GM23338 (cell line): ENCODE results near the gene IZUMO1. TPM values are rescaled to one million over a fixed set of nuclear protein-coding genes. Genes with fewer than 3 reads are reported as not detected.

Experiments
- ATAC-seq: fragments of 200-7000 bp; cut with Tn5 transposase; 3 replicates; pipeline ENCODE4 v1.9.1; 2020
- DNase-seq: peaks from one replicate; pipeline ENCODE4 v3.0.0-alpha.2; 2015; ENCODE audit warnings: low spot score
- H2AFZ ChIP-seq: fragments of 200-600 bp; sonication (generic); 2 replicates; pipeline ENCODE4 v1.8.0; 2016; ENCODE audit warnings: antibody characterized with exemption, mild to moderate bottlenecking, moderate library complexity
- H3F3A ChIP-seq: fragments of 200-600 bp; sonication (generic); replicated peaks from 2 replicates; pipeline ENCODE4 v1.8.0; 2017; ENCODE audit warnings: antibody characterized with exemption, mixed run types, low read depth
- H3K27ac ChIP-seq: fragments of 200-600 bp; sonication (generic); 2 replicates; pipeline ENCODE4 v1.6.1; 2016; ENCODE audit warnings: low read depth
- H3K27me3 ChIP-seq: fragments of 200-600 bp; sonication (generic); 2 replicates; pipeline ENCODE4 v1.8.0; 2016; ENCODE audit warnings: mild to moderate bottlenecking, mixed run types, moderate library complexity; ENCODE audit not compliant: insufficient read depth
- H3K36me3 ChIP-seq: fragments of 200-600 bp; sonication (generic); 2 replicates; pipeline ENCODE4 v1.8.0; 2016; ENCODE audit warnings: mild to moderate bottlenecking; ENCODE audit not compliant: insufficient read depth
- H3K4me1 ChIP-seq: fragments of 200-600 bp; sonication (generic); 2 replicates; pipeline ENCODE4 v1.8.0; 2016; ENCODE audit warnings: mild to moderate bottlenecking, moderate library complexity; ENCODE audit not compliant: insufficient read depth
- H3K4me2 ChIP-seq: fragments of 200-600 bp; sonication (generic); 2 replicates; pipeline ENCODE4 v1.7.1; 2017; ENCODE audit warnings: mixed run types
- H3K4me3 ChIP-seq: fragments of 200-600 bp; sonication (generic); 2 replicates; pipeline ENCODE4 v1.6.1; 2016; ENCODE audit warnings: mixed run types
- H3K79me2 ChIP-seq: fragments of 200-600 bp; sonication (generic); replicated peaks from 2 replicates; pipeline ENCODE4 v1.8.0; 2017; ENCODE audit warnings: mild to moderate bottlenecking; ENCODE audit not compliant: insufficient read depth
- H3K9me2 ChIP-seq: fragments of 200-600 bp; sonication (generic); 2 replicates; pipeline ENCODE4 v1.8.0; 2017; ENCODE audit not compliant: insufficient read depth
- H4K20me1 ChIP-seq: fragments of 200-600 bp; sonication (generic); replicated peaks from 2 replicates; pipeline ENCODE4 v1.8.0; 2017; ENCODE audit warnings: mild to moderate bottlenecking; ENCODE audit not compliant: insufficient read depth
- H3K27ac Mint-ChIP-seq: 2 replicates; pipeline ENCODE4 v1.8.0; 2020; ENCODE audit warnings: inconsistent platforms, mild to moderate bottlenecking, moderate library complexity, mixed read lengths
- H3K27me3 Mint-ChIP-seq: 3 replicates; pipeline ENCODE4 v1.8.0; 2022; ENCODE audit warnings: low read depth, mild to moderate bottlenecking, moderate library complexity, mixed read lengths, inconsistent platforms; ENCODE audit not compliant: insufficient read depth, poor library complexity
- H3K36me3 Mint-ChIP-seq: 3 replicates; pipeline ENCODE4 v1.8.0; 2021; ENCODE audit warnings: low read depth, mild to moderate bottlenecking, inconsistent platforms, moderate library complexity, mixed read lengths
- H3K4me1 Mint-ChIP-seq: 3 replicates; pipeline ENCODE4 v1.8.0; 2020; ENCODE audit warnings: mild to moderate bottlenecking, inconsistent platforms, mixed read lengths
- H3K4me3 Mint-ChIP-seq: 3 replicates; pipeline ENCODE4 v1.8.0; 2021; ENCODE audit warnings: moderate library complexity, mild to moderate bottlenecking, inconsistent platforms, mixed read lengths
- H3K9me3 Mint-ChIP-seq: 3 replicates; pipeline ENCODE4 v1.8.0; 2020; ENCODE audit warnings: moderate library complexity, mild to moderate bottlenecking, inconsistent platforms, mixed read lengths
- EZH2phosphoT487 ChIP-seq: fragments of 200-600 bp; sonication (generic); IDR thresholded peaks from one replicate; pipeline ENCODE4 v1.8.1; 2018; ENCODE audit warnings: antibody characterized with exemption; ENCODE audit not compliant: unreplicated experiment
- STAT1 ChIP-seq: IDR thresholded peaks from one replicate; pipeline ENCODE4 v1.6.1; 2016; ENCODE audit warnings: antibody characterized with exemption; ENCODE audit not compliant: unreplicated experiment
- polyA plus RNA-seq: library from polyadenylated mRNA; unstranded; fragments of >200 nt; fragmentation: Nextera tagmentation; extraction: Ambion mirVana; gene quantifications from 2 replicates; pipeline ENCODE4 v1.2.1, GENCODE V29; 2016
- total RNA-seq: library from RNA; depleted of rRNA; stranded (reverse); fragments of >200 nt; shearing (Covaris generic); gene quantifications from 2 replicates; pipeline ENCODE4 v1.2.3, GENCODE V29; 2014
- TF ChIP-seq, protein P1 (sequence below): fragments of 250-450 bp; sonication (Bioruptor Pico); IDR thresholded peaks from 2 replicates; pipeline ENCODE4 v1.5.0; 2020; ENCODE audit warnings: mild to moderate bottlenecking, moderate library complexity
- TF ChIP-seq, protein P2 (sequence below): IDR thresholded peaks from 2 replicates; pipeline ENCODE4 v1.6.1; 2016; ENCODE audit warnings: antibody characterized with exemption

Gene IZUMO1
- total and polyA plus RNA-seq, 2 experiments from 2014 or later, result 1.2 to 3.5 TPM

DNA sequence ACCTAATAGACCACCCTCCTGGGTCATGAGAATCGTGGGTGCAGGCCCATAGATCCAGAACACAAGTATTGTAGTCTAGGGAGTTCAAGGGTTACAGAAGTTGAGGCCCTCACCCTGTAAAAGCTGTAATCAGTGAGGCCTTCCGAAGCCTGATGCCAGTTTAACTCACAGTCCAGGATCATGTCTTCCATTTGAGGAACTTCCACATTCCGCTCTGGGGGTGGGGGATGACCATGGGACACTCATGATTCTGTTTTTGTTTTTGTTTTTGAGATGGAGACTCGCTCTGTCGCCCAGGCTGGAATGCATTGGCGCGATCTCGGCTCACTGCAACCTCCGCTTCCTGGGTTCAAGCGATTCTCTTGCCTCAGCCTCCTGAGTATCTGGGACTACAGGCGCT is 4.6 kb downstream of the IZUMO1 start:
- Mint-ChIP-seq H3K36me3 (no peaks in the 10 kb centered on the region; the same call in none of the 3 replicates), H3K4me3 (no peak overlapping the region; the same call in 2 of the 3 replicates), H3K27me3 (peaks cover 40% of the 10 kb centered on the region), H3K9me3 (peaks cover 5% of the 10 kb centered on the region; the same call in 2 of the 3 replicates), H3K27ac (no peak overlapping the region), H3K4me1 (peaks cover 41% of the 10 kb centered on the region)
- H3K27ac ChIP-seq, result no peak overlapping the region
- no peak for DNase-seq
- H4K20me1 ChIP-seq, result no peaks in the 10 kb centered on the region
- no peak overlapping the region for H2AFZ ChIP-seq
- H3K9me2 ChIP-seq, result no peaks in the 10 kb centered on the region
- H3K4me2 ChIP-seq, result peak overlapping the region; percentile 90; the same call in 1 of the 2 replicates
- H3K4me3 ChIP-seq, result peak overlapping the region; percentile 68; the same call in 1 of the 2 replicates
- H3K27me3 ChIP-seq, result peaks cover 21% of the 10 kb centered on the region
- H3K79me2 ChIP-seq, result no peaks in the 10 kb centered on the region
- H3F3A ChIP-seq, result peaks cover 15% of the 10 kb centered on the region
- no peaks in the 10 kb centered on the region for H3K36me3 ChIP-seq
- ATAC-seq, result no peak
- TF ChIP-seq STAT1 (no peak), EZH2phosphoT487 (no peak)
- TF ChIP-seq, protein P1, sequence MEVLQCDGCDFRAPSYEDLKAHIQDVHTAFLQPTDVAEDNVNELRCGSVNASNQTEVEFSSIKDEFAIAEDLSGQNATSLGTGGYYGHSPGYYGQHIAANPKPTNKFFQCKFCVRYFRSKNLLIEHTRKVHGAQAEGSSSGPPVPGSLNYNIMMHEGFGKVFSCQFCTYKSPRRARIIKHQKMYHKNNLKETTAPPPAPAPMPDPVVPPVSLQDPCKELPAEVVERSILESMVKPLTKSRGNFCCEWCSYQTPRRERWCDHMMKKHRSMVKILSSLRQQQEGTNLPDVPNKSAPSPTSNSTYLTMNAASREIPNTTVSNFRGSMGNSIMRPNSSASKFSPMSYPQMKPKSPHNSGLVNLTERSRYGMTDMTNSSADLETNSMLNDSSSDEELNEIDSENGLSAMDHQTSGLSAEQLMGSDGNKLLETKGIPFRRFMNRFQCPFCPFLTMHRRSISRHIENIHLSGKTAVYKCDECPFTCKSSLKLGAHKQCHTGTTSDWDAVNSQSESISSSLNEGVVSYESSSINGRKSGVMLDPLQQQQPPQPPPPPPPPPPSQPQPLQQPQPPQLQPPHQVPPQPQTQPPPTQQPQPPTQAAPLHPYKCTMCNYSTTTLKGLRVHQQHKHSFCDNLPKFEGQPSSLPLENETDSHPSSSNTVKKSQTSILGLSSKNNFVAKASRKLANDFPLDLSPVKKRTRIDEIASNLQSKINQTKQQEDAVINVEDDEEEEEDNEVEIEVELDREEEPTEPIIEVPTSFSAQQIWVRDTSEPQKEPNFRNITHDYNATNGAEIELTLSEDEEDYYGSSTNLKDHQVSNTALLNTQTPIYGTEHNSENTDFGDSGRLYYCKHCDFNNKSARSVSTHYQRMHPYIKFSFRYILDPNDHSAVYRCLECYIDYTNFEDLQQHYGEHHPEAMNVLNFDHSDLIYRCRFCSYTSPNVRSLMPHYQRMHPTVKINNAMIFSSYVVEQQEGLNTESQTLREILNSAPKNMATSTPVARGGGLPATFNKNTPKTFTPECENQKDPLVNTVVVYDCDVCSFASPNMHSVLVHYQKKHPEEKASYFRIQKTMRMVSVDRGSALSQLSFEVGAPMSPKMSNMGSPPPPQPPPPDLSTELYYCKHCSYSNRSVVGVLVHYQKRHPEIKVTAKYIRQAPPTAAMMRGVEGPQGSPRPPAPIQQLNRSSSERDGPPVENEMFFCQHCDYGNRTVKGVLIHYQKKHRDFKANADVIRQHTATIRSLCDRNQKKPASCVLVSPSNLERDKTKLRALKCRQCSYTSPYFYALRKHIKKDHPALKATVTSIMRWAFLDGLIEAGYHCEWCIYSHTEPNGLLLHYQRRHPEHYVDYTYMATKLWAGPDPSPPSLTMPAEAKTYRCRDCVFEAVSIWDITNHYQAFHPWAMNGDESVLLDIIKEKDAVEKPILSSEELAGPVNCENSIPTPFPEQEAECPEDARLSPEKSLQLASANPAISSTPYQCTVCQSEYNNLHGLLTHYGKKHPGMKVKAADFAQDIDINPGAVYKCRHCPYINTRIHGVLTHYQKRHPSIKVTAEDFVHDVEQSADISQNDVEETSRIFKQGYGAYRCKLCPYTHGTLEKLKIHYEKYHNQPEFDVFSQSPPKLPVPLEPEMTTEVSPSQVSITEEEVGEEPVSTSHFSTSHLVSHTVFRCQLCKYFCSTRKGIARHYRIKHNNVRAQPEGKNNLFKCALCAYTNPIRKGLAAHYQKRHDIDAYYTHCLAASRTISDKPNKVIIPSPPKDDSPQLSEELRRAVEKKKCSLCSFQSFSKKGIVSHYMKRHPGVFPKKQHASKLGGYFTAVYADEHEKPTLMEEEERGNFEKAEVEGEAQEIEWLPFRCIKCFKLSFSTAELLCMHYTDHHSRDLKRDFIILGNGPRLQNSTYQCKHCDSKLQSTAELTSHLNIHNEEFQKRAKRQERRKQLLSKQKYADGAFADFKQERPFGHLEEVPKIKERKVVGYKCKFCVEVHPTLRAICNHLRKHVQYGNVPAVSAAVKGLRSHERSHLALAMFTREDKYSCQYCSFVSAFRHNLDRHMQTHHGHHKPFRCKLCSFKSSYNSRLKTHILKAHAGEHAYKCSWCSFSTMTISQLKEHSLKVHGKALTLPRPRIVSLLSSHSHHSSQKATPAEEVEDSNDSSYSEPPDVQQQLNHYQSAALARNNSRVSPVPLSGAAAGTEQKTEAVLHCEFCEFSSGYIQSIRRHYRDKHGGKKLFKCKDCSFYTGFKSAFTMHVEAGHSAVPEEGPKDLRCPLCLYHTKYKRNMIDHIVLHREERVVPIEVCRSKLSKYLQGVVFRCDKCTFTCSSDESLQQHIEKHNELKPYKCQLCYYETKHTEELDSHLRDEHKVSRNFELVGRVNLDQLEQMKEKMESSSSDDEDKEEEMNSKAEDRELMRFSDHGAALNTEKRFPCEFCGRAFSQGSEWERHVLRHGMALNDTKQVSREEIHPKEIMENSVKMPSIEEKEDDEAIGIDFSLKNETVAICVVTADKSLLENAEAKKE, result no peak
- TF ChIP-seq, protein P2, sequence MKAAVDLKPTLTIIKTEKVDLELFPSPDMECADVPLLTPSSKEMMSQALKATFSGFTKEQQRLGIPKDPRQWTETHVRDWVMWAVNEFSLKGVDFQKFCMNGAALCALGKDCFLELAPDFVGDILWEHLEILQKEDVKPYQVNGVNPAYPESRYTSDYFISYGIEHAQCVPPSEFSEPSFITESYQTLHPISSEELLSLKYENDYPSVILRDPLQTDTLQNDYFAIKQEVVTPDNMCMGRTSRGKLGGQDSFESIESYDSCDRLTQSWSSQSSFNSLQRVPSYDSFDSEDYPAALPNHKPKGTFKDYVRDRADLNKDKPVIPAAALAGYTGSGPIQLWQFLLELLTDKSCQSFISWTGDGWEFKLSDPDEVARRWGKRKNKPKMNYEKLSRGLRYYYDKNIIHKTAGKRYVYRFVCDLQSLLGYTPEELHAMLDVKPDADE, result no peak
- H3K4me1 ChIP-seq, result peaks cover 39% of the 10 kb centered on the region
